ENCODE measurements around the gene FGF2.
"Not testable (repeated sequence)": the region's sequence is repeated elsewhere in the genome, so short reads cannot be mapped to it uniquely, and the experiment has no call there.

FGF2 gene

DNA sequence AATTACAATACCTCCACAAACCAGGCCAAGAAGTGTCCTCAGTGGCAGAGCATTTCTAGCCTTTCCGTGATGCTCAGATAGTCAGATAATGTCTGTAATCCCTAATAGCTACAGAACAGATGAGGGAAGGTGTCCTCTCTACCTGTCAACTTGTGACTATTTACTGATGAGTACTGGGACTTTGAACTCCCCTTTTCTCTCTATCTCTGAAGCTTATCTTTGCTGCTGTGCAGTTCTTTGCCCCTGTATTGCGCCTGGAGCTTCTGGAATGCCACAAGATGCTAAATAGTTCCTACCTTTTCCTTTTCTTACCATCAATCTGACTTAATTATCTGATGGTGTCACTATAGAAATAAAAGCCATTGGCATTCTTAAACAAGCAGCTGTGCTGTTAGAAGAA is 30.5 kb downstream of the FGF2 start:
- H3K4me3 ChIP-seq (replicated peaks; ENCODE audit: low read depth, low read length): no peak overlapping the region
- TF ChIP-seq, protein P1, sequence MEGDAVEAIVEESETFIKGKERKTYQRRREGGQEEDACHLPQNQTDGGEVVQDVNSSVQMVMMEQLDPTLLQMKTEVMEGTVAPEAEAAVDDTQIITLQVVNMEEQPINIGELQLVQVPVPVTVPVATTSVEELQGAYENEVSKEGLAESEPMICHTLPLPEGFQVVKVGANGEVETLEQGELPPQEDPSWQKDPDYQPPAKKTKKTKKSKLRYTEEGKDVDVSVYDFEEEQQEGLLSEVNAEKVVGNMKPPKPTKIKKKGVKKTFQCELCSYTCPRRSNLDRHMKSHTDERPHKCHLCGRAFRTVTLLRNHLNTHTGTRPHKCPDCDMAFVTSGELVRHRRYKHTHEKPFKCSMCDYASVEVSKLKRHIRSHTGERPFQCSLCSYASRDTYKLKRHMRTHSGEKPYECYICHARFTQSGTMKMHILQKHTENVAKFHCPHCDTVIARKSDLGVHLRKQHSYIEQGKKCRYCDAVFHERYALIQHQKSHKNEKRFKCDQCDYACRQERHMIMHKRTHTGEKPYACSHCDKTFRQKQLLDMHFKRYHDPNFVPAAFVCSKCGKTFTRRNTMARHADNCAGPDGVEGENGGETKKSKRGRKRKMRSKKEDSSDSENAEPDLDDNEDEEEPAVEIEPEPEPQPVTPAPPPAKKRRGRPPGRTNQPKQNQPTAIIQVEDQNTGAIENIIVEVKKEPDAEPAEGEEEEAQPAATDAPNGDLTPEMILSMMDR (IDR thresholded peaks at IDR 0.05; ENCODE audit: low read depth, low read length, missing control alignments): no peak
- DNase-seq (ENCODE audit: extremely low read depth, low read depth): no peak

DNA sequence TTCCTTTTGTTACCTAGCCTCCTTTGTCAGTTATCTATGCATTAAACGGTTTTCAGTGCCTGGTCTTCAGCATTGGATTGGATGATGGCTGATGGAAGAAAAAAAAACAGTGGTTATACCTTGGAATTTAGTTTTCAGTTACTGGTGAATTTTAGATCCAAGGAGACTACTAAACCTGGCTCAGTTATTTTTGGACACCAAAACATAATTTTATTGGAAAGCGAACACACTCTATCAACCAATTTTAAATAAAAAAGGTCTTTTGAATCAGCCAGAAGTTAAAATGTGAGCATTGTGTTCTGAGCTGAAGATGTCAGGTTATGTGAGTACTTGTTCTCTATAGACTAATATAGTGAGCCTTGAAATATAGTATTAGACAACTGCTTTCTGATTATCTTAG is 32.1 kb downstream of the FGF2 start:
- H3K4me3 ChIP-seq (replicated peaks; ENCODE audit: low read depth, low read length): no peak overlapping the region
- TF ChIP-seq, protein P1 (IDR thresholded peaks at IDR 0.05; ENCODE audit: low read depth, low read length, missing control alignments): no peak
- no peak for DNase-seq (ENCODE audit: extremely low read depth, low read depth)

DNA sequence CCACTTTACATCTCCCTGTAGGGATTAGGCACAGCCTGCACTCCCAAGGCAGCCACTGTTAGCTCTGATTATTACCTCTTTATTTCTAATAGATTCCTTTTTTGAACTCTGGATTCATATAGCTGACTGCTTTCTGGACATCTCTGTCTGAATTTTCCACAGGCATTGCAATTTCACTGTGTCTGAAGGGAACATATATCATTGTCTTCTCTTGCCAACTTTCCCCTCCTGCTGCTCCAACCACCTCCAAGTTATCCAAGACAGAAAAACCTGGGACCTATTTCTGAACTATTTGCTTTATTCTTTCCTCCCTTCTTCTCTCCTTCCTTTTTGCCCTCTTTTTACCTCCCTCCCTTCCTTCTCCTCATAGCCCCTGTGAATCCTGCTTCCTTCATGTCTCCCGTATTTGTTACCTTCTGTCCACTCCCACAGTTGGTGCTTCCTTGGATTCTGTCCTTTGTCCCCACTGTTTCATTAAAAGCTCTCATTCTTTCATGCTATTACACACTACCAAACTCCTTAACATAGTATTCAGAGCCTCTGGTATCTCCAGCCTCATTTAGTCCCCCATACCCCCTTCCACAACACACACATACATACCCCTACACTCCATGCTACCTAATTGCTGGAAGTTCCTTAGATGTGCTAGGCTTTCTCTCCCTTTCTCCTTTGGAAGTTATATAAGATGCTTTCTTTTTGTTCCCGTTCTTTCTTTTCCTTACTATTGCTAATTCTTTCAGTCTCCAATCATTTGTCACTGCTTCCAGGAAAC is 34.7 kb downstream of the FGF2 start:
- TF ChIP-seq, protein P1 (IDR thresholded peaks at IDR 0.05; ENCODE audit: low read depth, low read length, missing control alignments): no peak
- H3K4me3 ChIP-seq (replicated peaks; ENCODE audit: low read depth, low read length): no peak overlapping the region
- no peak for DNase-seq (ENCODE audit: extremely low read depth, low read depth)

DNA sequence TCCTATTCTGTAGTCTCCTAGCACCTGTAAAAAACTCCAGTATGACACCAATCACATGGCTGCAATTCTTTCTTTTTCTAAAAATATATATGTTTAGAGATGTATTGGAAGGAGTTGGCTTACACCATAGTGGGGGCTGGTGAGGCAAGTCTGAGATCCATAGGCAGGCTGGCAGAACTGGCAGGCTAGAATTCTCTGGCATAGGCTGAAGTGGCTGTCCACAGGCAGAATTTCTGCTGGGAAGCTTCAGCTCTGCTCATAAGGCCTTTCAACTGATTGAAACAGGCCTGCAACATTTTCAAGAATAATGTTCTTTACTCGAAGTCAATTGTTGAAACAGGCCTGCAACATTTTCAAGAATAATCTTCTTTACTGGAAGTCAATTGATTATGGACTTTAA is 37.0 kb downstream of the FGF2 start:
- DNase-seq (ENCODE audit: extremely low read depth, low read depth): no peak

DNA sequence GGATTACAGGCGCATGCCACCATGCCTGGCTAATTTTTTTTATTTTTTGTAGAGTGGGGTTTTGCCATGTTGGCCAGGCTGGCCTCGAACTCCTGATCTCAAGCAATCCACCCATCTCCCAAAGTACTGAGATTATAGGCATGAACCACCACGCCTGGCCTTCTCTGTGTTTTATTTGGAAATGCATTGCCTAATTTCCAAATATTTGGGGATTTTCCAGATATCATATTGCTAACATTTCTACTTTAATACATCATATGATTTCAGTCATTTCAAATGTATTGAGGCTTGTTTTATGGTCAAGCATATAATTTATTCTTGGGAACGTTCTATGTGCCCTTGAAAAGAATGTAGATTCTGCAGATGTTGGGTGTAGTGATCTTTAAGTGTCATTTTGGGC is 38.8 kb downstream of the FGF2 start:
- DNase-seq (ENCODE audit: extremely low read depth, low read depth): no peak
- no peak overlapping the region for H3K4me3 ChIP-seq (replicated peaks; ENCODE audit: low read depth, low read length)
- TF ChIP-seq, protein P1 (IDR thresholded peaks at IDR 0.05; ENCODE audit: low read depth, low read length, missing control alignments): no peak

More for the DNA sequence above, 37.0 kb downstream of the FGF2 start:
- TF ChIP-seq, protein P1 (IDR thresholded peaks at IDR 0.05; ENCODE audit: low read depth, low read length, missing control alignments): no peak
- no peak overlapping the region for H3K4me3 ChIP-seq (replicated peaks; ENCODE audit: low read depth, low read length)

DNA sequence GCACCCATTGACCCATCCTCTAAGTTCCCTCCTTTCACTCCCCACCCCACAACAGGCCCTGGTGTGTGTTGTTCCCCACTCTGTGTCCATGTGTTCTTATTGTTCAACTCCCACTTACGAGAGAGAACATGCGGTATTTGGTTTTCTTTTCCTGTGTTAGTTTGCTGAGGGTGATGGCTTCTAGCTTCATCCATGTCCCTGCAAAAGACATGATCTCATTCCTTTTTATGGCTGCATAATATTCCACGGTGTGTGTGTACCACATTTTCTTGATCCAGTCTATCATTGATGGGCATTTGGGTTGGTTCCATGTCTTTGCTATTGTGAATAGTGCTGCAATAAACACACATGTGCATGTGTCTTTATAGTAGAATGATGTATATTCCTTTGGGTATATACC is 41.6 kb downstream of the FGF2 start:
- DNase-seq (ENCODE audit: extremely low read depth, low read depth); H3K4me3 ChIP-seq (replicated peaks; ENCODE audit: low read depth, low read length): not testable (repeated sequence)

DNA sequence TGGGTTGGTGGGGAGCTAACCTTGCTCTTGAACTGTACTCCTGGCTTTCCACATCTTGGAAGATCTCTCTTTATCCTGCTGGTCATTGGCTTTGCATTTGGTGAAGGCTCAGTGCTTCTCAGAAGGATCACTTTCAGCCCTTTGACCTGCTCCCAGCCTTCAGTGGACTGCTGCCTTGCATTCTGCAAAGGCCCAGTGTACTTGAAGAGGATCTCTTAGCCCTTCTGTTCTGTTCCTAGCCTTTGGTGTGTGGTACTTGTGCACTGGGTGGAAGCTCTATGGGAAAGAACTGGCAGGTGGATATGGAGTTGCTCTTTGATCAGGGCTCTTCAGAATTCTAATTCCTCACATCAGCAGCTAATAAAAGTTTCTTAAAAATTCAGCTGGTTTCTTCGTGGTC is 46.5 kb downstream of the FGF2 start:
- DNase-seq (ENCODE audit: extremely low read depth, low read depth): no peak
- TF ChIP-seq, protein P1 (IDR thresholded peaks at IDR 0.05; ENCODE audit: low read depth, low read length, missing control alignments): no peak
- no peak overlapping the region for H3K4me3 ChIP-seq (replicated peaks; ENCODE audit: low read depth, low read length)

All from HFF-Myc (cell line).